CD4-positive, alpha-beta T cell treated with Interleukin-21 for 1 hour (primary cell): ENCODE data around the gene PXDN.
"Not testable (repeated sequence)": the region's sequence is repeated elsewhere in the genome, so short reads cannot be mapped to it uniquely, and the experiment has no call there.

Experiments used
- DNase-seq: peaks from one replicate; pipeline ENCODE4 v3.0.0-alpha.2; 2020

The PXDN gene

GRCh38 chr2:1773883-1774282, 29.6 kb upstream of the PXDN start:
- no peak for DNase-seq

- DNase-seq: no peak
These were observed 28.4 kb upstream of the PXDN start for GRCh38 chr2:1772471-1773267.

GRCh38 chr2:1771626-1772280, 27.4 kb upstream of the PXDN start:
- DNase-seq: no peak

- no peak for DNase-seq
These were observed 26.5 kb upstream of the PXDN start for GRCh38 chr2:1770566-1771380.

GRCh38 chr2:1769703-1770422, 25.5 kb upstream of the PXDN start:
- DNase-seq: peak; percentile 39

- no peak for DNase-seq
These were observed 23.8 kb upstream of the PXDN start for GRCh38 chr2:1767939-1768691.

- no peak for DNase-seq
These were observed 22.8 kb upstream of the PXDN start for GRCh38 chr2:1766851-1767811.

- no peak for DNase-seq
These were observed 22.1 kb upstream of the PXDN start for GRCh38 chr2:1766425-1766824.

- not testable (repeated sequence) for DNase-seq
These were observed 20.9 kb upstream of the PXDN start for GRCh38 chr2:1765201-1765600.

- DNase-seq: no peak
These were observed 15.3 kb upstream of the PXDN start for GRCh38 chr2:1759611-1759930.

- no peak for DNase-seq
These were observed 14.7 kb upstream of the PXDN start for GRCh38 chr2:1758774-1759610.

GRCh38 chr2:1758171-1758570, 13.9 kb upstream of the PXDN start:
- DNase-seq: no peak

- no peak for DNase-seq
These were observed 13.3 kb upstream of the PXDN start for GRCh38 chr2:1757567-1757966.

- DNase-seq: not testable (repeated sequence)
These were observed 12.8 kb upstream of the PXDN start for GRCh38 chr2:1757146-1757545.

- no peak for DNase-seq
These were observed 12.1 kb upstream of the PXDN start for GRCh38 chr2:1756456-1756855.

- DNase-seq: no peak
These were observed 11.3 kb upstream of the PXDN start for GRCh38 chr2:1755436-1756191.

GRCh38 chr2:1754461-1755170, 10.3 kb upstream of the PXDN start:
- DNase-seq: no peak

- DNase-seq: no peak
These were observed 9.7 kb upstream of the PXDN start for GRCh38 chr2:1754046-1754445.

GRCh38 chr2:1752751-1753150, 8.4 kb upstream of the PXDN start:
- no peak for DNase-seq
